Esophagus squamous epithelium (tissue), 5 donors: ENCODE results near the gene HRH4. TPM values are rescaled to one million over a fixed set of nuclear protein-coding genes. Genes with fewer than 3 reads are reported as not detected.

ENCODE experiments used
- DNase-seq: peaks from one replicate; lab custom pipeline; 2025; lab: John Stamatoyannopoulos, UW
- H3K27ac ChIP-seq, 4 donors: fragments of 200-600 bp; sonication (generic); one replicate each; pipeline ENCODE4 v1.5.1; 2016 to 2019; ENCODE audit warnings: mild to moderate bottlenecking in 1 of 4
- H3K27me3 ChIP-seq, 4 donors: fragments of 200-600 bp; sonication (generic); 1 replicate in 3 of 4; 2 replicates in 1 of 4; pipeline versions ENCODE4 v1.5.1 to v1.6.0; 2017 to 2021; ENCODE audit warnings: antibody characterized with exemption in 1 of 4
- H3K36me3 ChIP-seq, 3 donors: fragments of 200-600 bp; sonication (generic); one replicate each; pipeline ENCODE4 v1.5.1; 2016 to 2019
- H3K4me1 ChIP-seq, 3 donors: fragments of 200-600 bp; sonication (generic); one replicate each; pipeline ENCODE4 v1.5.1; 2017 to 2019
- H3K4me3 ChIP-seq, 4 donors: fragments of 200-600 bp; sonication (generic); 1 replicate in 3 of 4; 2 replicates in 1 of 4; pipeline ENCODE4 v1.5.1; 2016 to 2019; ENCODE audit warnings: mild to moderate bottlenecking in 2 of 4, moderate library complexity in 1 of 4
- H3K9me3 ChIP-seq, 3 donors: fragments of 200-600 bp; sonication (generic); one replicate each; pipeline ENCODE4 v1.5.1; 2016 to 2019
- POLR2A ChIP-seq, 4 donors: fragments of 450-650 bp; IDR thresholded peaks; one replicate each; pipeline ENCODE4 v1.6.1; 2017; ENCODE audit warnings: antibody characterized with exemption in 4 of 4, mild to moderate bottlenecking in 4 of 4, moderate library complexity in 3 of 4
- WGBS, 2 donors: methylation state at CpG; one replicate each; pipeline ENCODE4 v1.1.5; 2018; 5-methylcytosine and 5-hydroxymethylcytosine counted together
- intact Hi-C: fragments of 100-400 bp; cut with DNase I; formaldehyde crosslinking; loops from one replicate; pipeline ENCODE4 v1.15.0; 2022
- total RNA-seq, 4 donors: library from RNA; depleted of rRNA; stranded (reverse); fragments of >200 nt; gene quantifications; one replicate each; pipeline ENCODE4 v1.1.0, GENCODE V29; 2016
- TF ChIP-seq, protein P1 (sequence below), 6 experiments: fragments of 450-650 bp in 4 of 6; fragments of 200-600 bp in 2 of 6; sonication (generic) in 2 of 6; IDR thresholded peaks; one replicate each; pipeline ENCODE4 v1.5.1; 2016 to 2019; ENCODE audit warnings: antibody characterized with exemption in 6 of 6, mild to moderate bottlenecking in 4 of 6, moderate library complexity in 4 of 6
- donor health status: DM: yes; HTN: yes; CAD: no.

HRH4 gene
- total RNA-seq, 4 donors from 2014 or later: 0.38 TPM; not detected in 3

GRCh38 chr18:24446453-24446852, 14.0 kb upstream of the HRH4 start:
- DNase-seq: no peak
- WGBS, 2 donors: 84 to 94% methylated on average over 1 of the region's 1 CpG
- H3K36me3 ChIP-seq: peaks cover 0 to 100% (median 15%) of the 10 kb centered on the region in 3 donors
- intact Hi-C loops: no loop called here
- H3K27me3 ChIP-seq: no peaks in the 10 kb centered on the region
- TF ChIP-seq, protein P1, sequence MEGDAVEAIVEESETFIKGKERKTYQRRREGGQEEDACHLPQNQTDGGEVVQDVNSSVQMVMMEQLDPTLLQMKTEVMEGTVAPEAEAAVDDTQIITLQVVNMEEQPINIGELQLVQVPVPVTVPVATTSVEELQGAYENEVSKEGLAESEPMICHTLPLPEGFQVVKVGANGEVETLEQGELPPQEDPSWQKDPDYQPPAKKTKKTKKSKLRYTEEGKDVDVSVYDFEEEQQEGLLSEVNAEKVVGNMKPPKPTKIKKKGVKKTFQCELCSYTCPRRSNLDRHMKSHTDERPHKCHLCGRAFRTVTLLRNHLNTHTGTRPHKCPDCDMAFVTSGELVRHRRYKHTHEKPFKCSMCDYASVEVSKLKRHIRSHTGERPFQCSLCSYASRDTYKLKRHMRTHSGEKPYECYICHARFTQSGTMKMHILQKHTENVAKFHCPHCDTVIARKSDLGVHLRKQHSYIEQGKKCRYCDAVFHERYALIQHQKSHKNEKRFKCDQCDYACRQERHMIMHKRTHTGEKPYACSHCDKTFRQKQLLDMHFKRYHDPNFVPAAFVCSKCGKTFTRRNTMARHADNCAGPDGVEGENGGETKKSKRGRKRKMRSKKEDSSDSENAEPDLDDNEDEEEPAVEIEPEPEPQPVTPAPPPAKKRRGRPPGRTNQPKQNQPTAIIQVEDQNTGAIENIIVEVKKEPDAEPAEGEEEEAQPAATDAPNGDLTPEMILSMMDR (IDR thresholded peaks at IDR 0.05): no peak
- no peak for TF ChIP-seq POLR2A (IDR thresholded peaks at IDR 0.05)
- H3K9me3 ChIP-seq: no peaks in the 10 kb centered on the region
- H3K27ac ChIP-seq: no peak overlapping the region
- no peaks in the 10 kb centered on the region for H3K4me1 ChIP-seq
- H3K4me3 ChIP-seq: no peak overlapping the region

GRCh38 chr18:24446953-24447538, 13.4 kb upstream of the HRH4 start:
- Histone ChIP-seq H3K9me3 (no peaks in the 10 kb centered on the region), H3K27ac (no peak overlapping the region), H3K36me3 (peaks cover 0 to 100% (median 13%) of the 10 kb centered on the region in 3 donors), H3K4me3 (no peak overlapping the region), H3K4me1 (no peaks in the 10 kb centered on the region), H3K27me3 (no peaks in the 10 kb centered on the region)
- WGBS, 2 donors: 77 to 87% methylated on average over 1 of the region's 1 CpG
- DNase-seq: no peak
- TF ChIP-seq, protein P1 (IDR thresholded peaks at IDR 0.05): no peak
- no peak for TF ChIP-seq POLR2A (IDR thresholded peaks at IDR 0.05)
- intact Hi-C loops: no loop called here

DNA sequence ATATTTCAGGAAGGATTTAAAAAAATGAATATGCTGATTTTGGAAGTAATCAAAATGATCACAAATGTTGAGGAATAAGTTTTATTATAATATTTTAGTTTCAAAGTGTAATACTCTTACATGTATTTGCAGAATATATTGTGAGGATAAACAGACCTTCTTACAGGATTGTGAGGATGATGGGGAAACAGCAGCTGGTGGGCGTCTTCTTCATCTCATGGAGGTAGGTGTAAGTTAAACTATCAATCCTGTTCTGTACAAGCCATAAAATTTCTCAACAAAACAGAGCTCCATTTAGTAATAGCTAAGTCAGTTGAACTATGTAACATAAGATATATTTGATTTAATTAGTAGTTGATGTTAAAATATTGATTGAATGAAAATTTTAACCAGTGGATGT, 12.5 kb upstream of the HRH4 start:
- Histone ChIP-seq H3K9me3 (no peaks in the 10 kb centered on the region), H3K27ac (no peak overlapping the region), H3K4me1 (no peaks in the 10 kb centered on the region), H3K27me3 (no peaks in the 10 kb centered on the region), H3K4me3 (no peak overlapping the region), H3K36me3 (peaks cover 0 to 96% (median 13%) of the 10 kb centered on the region in 3 donors)
- no peak for TF ChIP-seq POLR2A (IDR thresholded peaks at IDR 0.05)
- TF ChIP-seq, protein P1 (IDR thresholded peaks at IDR 0.05): no peak
- 96 to 100% methylated on average over 1 of the region's 1 CpG for WGBS, 2 donors
- DNase-seq: no peak
- intact Hi-C loops: no loop called here

GRCh38 chr18:24456549-24456948, 3.9 kb upstream of the HRH4 start:
- 76 to 79% methylated on average over 4 of the region's 4 CpGs for WGBS, 2 donors
- no peaks in the 10 kb centered on the region for H3K4me1 ChIP-seq

GRCh38 chr18:24459772-24460171, 665 bp upstream of the HRH4 start:
- Histone ChIP-seq H3K27me3 (no peaks in the 10 kb centered on the region), H3K9me3 (no peaks in the 10 kb centered on the region), H3K36me3 (no peaks in the 10 kb centered on the region), H3K4me1 (no peaks in the 10 kb centered on the region), H3K27ac (no peak overlapping the region), H3K4me3 (no peak overlapping the region)
- TF ChIP-seq, protein P1 (IDR thresholded peaks at IDR 0.05): no peak
- no peak for TF ChIP-seq POLR2A (IDR thresholded peaks at IDR 0.05)
- 78% methylated on average over 4 of the region's 4 CpGs for WGBS, 2 donors
- no peak for DNase-seq
- intact Hi-C loops: no loop called here

More at GRCh38 chr18:24456549-24456948, 3.9 kb upstream of the HRH4 start:
- Histone ChIP-seq H3K27me3 (no peaks in the 10 kb centered on the region), H3K27ac (no peak overlapping the region), H3K4me3 (no peak overlapping the region), H3K36me3 (peaks cover 0 to 18% (median 0%) of the 10 kb centered on the region in 3 donors), H3K9me3 (no peaks in the 10 kb centered on the region)
- no peak for TF ChIP-seq POLR2A (IDR thresholded peaks at IDR 0.05)
- TF ChIP-seq, protein P1 (IDR thresholded peaks at IDR 0.05): no peak
- intact Hi-C loops: no loop called here
- DNase-seq: no peak
